ENCODE results near the gene CAMTA1. TPM values are rescaled to one million over a fixed set of nuclear protein-coding genes. Genes with fewer than 3 reads are reported as not detected.
A peak's percentile ranks its signal among the peaks of the same experiment; 100 is the strongest.

CAMTA1 gene
- polyA plus RNA-seq, 1 donor (not counting 4 experiments of a cell fraction or from before 2014, with no cell fraction given), result 51.4 TPM

- Histone ChIP-seq H2AFZ (ENCODE audit: control insufficient read depth, low read length) (no peak overlapping the region), H3K9me3 (ENCODE audit: control insufficient read depth, low read depth, low read length) (no peaks in the 10 kb centered on the region), H3K9me1 (ENCODE audit: control insufficient read depth, extremely low read depth, insufficient read depth, low read length) (no peaks in the 10 kb centered on the region), H3K4me1 (ENCODE audit: control insufficient read depth, extremely low read depth, insufficient read depth, low read length) (no peaks in the 10 kb centered on the region), H3K9ac (ENCODE audit: control insufficient read depth, extremely low read depth, insufficient read depth, low read length) (no peak overlapping the region), H3K27me3 (ENCODE audit: control insufficient read depth, extremely low read depth, insufficient read depth, low read length) (peaks cover 10% of the 10 kb centered on the region), H3K27ac (ENCODE audit: control insufficient read depth, insufficient read depth, low read length) (no peak overlapping the region), H3K79me2 (ENCODE audit: control insufficient read depth, insufficient read depth, low read length) (no peaks in the 10 kb centered on the region), H3K4me2 (ENCODE audit: control insufficient read depth, extremely low read depth, insufficient read depth, low read depth, low read length) (no peak overlapping the region), H3K4me3 (ENCODE audit: control insufficient read depth in 2 of 3, extremely low read depth in 1 of 3, insufficient read depth in 2 of 3, low read depth in 1 of 3, low read length in 3 of 3) (no peak overlapping the region), H3K36me3 (ENCODE audit: control insufficient read depth in 2 of 2, extremely low read depth in 1 of 2, insufficient read depth in 2 of 2, low read length in 2 of 2) (no peaks in the 10 kb centered on the region), H4K20me1 (ENCODE audit: control insufficient read depth, extremely low read depth, insufficient read depth, low read length) (no peaks in the 10 kb centered on the region)
- DNase-seq (ENCODE audit: low read depth, low spot score), result no peak
- no peak for TF ChIP-seq EZH2 (IDR thresholded peaks at IDR 0.05; ENCODE audit: low read length)
- TF ChIP-seq, protein P1, sequence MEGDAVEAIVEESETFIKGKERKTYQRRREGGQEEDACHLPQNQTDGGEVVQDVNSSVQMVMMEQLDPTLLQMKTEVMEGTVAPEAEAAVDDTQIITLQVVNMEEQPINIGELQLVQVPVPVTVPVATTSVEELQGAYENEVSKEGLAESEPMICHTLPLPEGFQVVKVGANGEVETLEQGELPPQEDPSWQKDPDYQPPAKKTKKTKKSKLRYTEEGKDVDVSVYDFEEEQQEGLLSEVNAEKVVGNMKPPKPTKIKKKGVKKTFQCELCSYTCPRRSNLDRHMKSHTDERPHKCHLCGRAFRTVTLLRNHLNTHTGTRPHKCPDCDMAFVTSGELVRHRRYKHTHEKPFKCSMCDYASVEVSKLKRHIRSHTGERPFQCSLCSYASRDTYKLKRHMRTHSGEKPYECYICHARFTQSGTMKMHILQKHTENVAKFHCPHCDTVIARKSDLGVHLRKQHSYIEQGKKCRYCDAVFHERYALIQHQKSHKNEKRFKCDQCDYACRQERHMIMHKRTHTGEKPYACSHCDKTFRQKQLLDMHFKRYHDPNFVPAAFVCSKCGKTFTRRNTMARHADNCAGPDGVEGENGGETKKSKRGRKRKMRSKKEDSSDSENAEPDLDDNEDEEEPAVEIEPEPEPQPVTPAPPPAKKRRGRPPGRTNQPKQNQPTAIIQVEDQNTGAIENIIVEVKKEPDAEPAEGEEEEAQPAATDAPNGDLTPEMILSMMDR (optimal IDR thresholded peaks at IDR 0.05 in 1 of 3, IDR thresholded peaks at IDR 0.05 in 1 of 3, conservative IDR thresholded peaks at IDR 0.05 in 1 of 3; ENCODE audit: extremely low read depth in 1 of 3, insufficient read depth in 2 of 3, low read length in 3 of 3), result peak; percentile 6 to 61 (median 45)
- dilution Hi-C loops (cut with MboI; ENCODE audit: extremely low pct_ligation_motif_present, low sequenced_read_pairs), result no loop called here
- peak; percentile 70 for FAIRE-seq
Measured at GRCh38 chr1:7042322-7043190, 257.3 kb downstream of the CAMTA1 start.

GRCh38 chr1:7043191-7043549 lies 257.9 kb downstream of the CAMTA1 start:
- H3K27ac ChIP-seq (ENCODE audit: control insufficient read depth, insufficient read depth, low read length), result no peak overlapping the region
- no peak overlapping the region for H3K4me2 ChIP-seq (ENCODE audit: control insufficient read depth, extremely low read depth, insufficient read depth, low read depth, low read length)
- no peaks in the 10 kb centered on the region for H3K9me1 ChIP-seq (ENCODE audit: control insufficient read depth, extremely low read depth, insufficient read depth, low read length)
- FAIRE-seq (no peak), DNase-seq (ENCODE audit: low read depth, low spot score) (no peak)
- dilution Hi-C loops (cut with MboI; ENCODE audit: extremely low pct_ligation_motif_present, low sequenced_read_pairs), result no loop called here
- TF ChIP-seq, protein P1 (optimal IDR thresholded peaks at IDR 0.05 in 1 of 3, IDR thresholded peaks at IDR 0.05 in 1 of 3, conservative IDR thresholded peaks at IDR 0.05 in 1 of 3; ENCODE audit: extremely low read depth in 1 of 3, insufficient read depth in 2 of 3, low read length in 3 of 3), result no peak
- no peak for TF ChIP-seq EZH2 (IDR thresholded peaks at IDR 0.05; ENCODE audit: low read length)
- H3K79me2 ChIP-seq (ENCODE audit: control insufficient read depth, insufficient read depth, low read length), result no peaks in the 10 kb centered on the region
- no peaks in the 10 kb centered on the region for H4K20me1 ChIP-seq (ENCODE audit: control insufficient read depth, extremely low read depth, insufficient read depth, low read length)
- H2AFZ ChIP-seq (ENCODE audit: control insufficient read depth, low read length), result no peak overlapping the region
- H3K4me3 ChIP-seq (ENCODE audit: control insufficient read depth in 2 of 3, extremely low read depth in 1 of 3, insufficient read depth in 2 of 3, low read depth in 1 of 3, low read length in 3 of 3), result no peak overlapping the region
- H3K36me3 ChIP-seq (ENCODE audit: control insufficient read depth in 2 of 2, extremely low read depth in 1 of 2, insufficient read depth in 2 of 2, low read length in 2 of 2), result no peaks in the 10 kb centered on the region
- H3K9me3 ChIP-seq (ENCODE audit: control insufficient read depth, low read depth, low read length), result no peaks in the 10 kb centered on the region
- H3K9ac ChIP-seq (ENCODE audit: control insufficient read depth, extremely low read depth, insufficient read depth, low read length), result no peak overlapping the region
- no peaks in the 10 kb centered on the region for H3K4me1 ChIP-seq (ENCODE audit: control insufficient read depth, extremely low read depth, insufficient read depth, low read length)
- peaks cover 10% of the 10 kb centered on the region for H3K27me3 ChIP-seq (ENCODE audit: control insufficient read depth, extremely low read depth, insufficient read depth, low read length)

Measured in keratinocyte (primary cell).